ENCODE data around the gene IFNL1.
"Not testable (repeated sequence)": the region's sequence is repeated elsewhere in the genome, so short reads cannot be mapped to it uniquely, and the experiment has no call there.

IFNL1 gene

GRCh38 chr19:39270036-39270871 lies 26.0 kb upstream of the IFNL1 start:
- no peak for ATAC-seq

GRCh38 chr19:39273859-39274258 lies 22.3 kb upstream of the IFNL1 start:
- not testable (repeated sequence) for ATAC-seq

- ATAC-seq, result no peak
Measured at GRCh38 chr19:39275578-39275977, 20.6 kb upstream of the IFNL1 start.

- no peak for ATAC-seq
Measured at GRCh38 chr19:39276740-39277139, 19.5 kb upstream of the IFNL1 start.

- no peak for ATAC-seq
Measured at GRCh38 chr19:39277598-39277997, 18.6 kb upstream of the IFNL1 start.

- no peak for ATAC-seq
Measured at GRCh38 chr19:39282021-39282420, 14.2 kb upstream of the IFNL1 start.

- no peak for ATAC-seq
Measured at GRCh38 chr19:39284032-39284431, 12.2 kb upstream of the IFNL1 start.

GRCh38 chr19:39293394-39293793 lies 2.8 kb upstream of the IFNL1 start:
- no peak for ATAC-seq

GRCh38 chr19:39296906-39297305 lies 699 bp downstream of the IFNL1 start:
- ATAC-seq, result no peak

- peak; percentile 60 to 73 for ATAC-seq
Measured at GRCh38 chr19:39297931-39298634, 1.9 kb downstream of the IFNL1 start.

- peak in 1 of 2 donors; percentile 39 for ATAC-seq
Measured at GRCh38 chr19:39299404-39299803, 3.2 kb downstream of the IFNL1 start.

GRCh38 chr19:39299832-39300231 lies 3.6 kb downstream of the IFNL1 start:
- no peak for ATAC-seq

- ATAC-seq, result no peak
Measured at GRCh38 chr19:39301021-39301420, 4.8 kb downstream of the IFNL1 start.

- ATAC-seq, result no peak
Measured at GRCh38 chr19:39301562-39301961, 5.4 kb downstream of the IFNL1 start.

GRCh38 chr19:39303373-39304184 lies 7.4 kb downstream of the IFNL1 start:
- ATAC-seq, result no peak

- ATAC-seq, result no peak
Measured at GRCh38 chr19:39304185-39304513, 7.9 kb downstream of the IFNL1 start.

GRCh38 chr19:39304701-39305571 lies 8.7 kb downstream of the IFNL1 start:
- ATAC-seq, result no peak

- no peak for ATAC-seq
Measured at GRCh38 chr19:39306075-39306474, 9.9 kb downstream of the IFNL1 start.

- no peak for ATAC-seq
Measured at GRCh38 chr19:39307046-39307821, 11.0 kb downstream of the IFNL1 start.

GRCh38 chr19:39307822-39308530 lies 11.8 kb downstream of the IFNL1 start:
- ATAC-seq, result no peak

Measured in activated CD4-positive, CD25-positive, alpha-beta regulatory T cell treated with anti-CD3 and anti-CD28 coated beads, Interleukin-2, amount 50 U/mL, for 24 hours (primary cell).